ENCODE results near the gene USP17L11.
"Not testable (repeated sequence)": the region's sequence is repeated elsewhere in the genome, so short reads cannot be mapped to it uniquely, and the experiment has no call there.

USP17L11 gene

GRCh38 chr4:9215105-9215504 is at the start of gene USP17L11:
Gene USP17L11 (plus strand): TSS chr4:9215405. CDS start chr4:9215405, 0 bp downstream.
- not testable (repeated sequence) for DNase-seq

GRCh38 chr4:9165990-9166389 is 49.2 kb upstream of the USP17L11 start:
- not testable (repeated sequence) for DNase-seq

DNA sequence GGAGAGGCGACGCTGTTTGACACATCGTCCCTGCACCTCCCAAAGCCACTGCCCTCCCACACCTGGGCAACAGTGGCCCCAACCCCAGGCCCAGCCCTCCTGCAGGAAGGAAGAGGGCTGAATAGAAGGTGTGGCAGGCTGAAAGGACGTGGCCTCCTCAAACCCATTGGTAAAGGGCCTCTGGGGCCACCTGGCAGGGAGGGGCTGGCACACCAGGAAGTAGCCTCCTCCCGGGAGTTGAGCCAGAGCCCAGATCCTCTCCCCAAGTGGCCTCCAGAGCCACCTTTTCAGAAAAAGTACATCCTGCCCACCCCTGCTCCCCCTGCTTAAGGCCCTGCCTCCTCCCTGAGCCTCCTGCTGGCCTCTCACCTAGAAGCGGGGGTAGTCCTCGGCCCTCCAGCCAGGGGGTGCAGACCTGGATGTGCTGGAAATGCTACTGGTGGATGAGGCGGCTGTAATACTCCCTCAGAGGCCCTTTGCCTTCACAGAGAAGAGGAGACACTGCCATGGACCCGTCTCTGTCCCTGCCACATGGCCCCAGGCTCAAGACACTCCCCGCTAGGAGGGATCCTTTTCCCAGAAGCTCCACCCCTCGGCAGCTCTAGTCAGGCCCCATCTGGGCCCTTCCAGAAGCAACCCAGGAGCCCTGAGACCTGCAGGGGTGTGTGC is 45.3 kb upstream of the USP17L11 start, which contains the start of gene FAM90A26:
Gene FAM90A26, plus strand, starts transcription at position 619 of the 669 bp plus-strand sequence. CDS start 2,764 bp downstream, outside the sequence.
- DNase-seq: not testable (repeated sequence)

GRCh38 chr4:9210357-9210756 is 4.8 kb upstream of the USP17L11 start, which contains the start of gene USP17L10:
Gene USP17L10 (plus strand): TSS chr4:9210657. CDS start chr4:9210657, 0 bp downstream.
- not testable (repeated sequence) for DNase-seq

DNA sequence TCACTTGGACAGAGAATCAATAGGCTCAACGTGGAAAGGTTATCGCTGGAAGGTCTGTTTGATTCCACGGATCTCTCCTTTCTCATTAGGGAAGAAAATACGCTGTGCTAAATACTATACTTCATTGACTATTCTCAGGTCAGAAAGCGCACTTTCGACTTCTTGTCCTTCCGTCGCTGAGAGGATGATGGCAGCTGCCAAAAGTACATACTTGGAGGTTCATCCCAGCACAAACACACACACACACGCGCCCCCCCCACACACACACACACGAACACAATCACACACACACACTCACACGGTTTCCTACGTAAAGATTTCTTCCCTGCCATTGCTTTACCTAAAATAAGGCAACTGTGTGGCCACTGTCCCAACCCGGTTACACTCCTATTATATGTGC is 504 bp upstream of the USP17L11 start:
- DNase-seq: not testable (repeated sequence)

DNA sequence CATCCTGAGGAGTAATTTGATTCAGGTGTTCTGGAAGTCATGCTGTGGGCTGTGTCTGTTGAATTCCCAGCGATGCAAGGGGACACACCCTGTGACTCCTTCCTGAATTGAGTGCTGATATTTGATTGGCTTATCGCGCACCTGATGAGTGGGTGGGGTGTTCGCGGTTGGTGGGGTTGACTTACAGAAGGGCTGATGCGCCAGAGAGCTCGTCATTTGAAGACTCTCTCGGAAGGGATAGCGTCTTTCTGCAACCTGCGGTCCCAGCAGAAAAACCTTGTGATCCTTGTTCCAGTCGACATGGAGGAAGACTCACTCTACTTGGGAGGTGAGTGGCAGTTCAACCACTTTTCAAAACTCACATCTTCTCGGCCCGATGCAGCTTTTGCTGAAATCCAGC is 4.6 kb downstream of the USP17L11 start, which contains the start of gene USP17L12:
Gene USP17L12, plus strand, starts transcription at position 301 of the 400 bp plus-strand sequence. Its CDS starts 0 bp downstream, at position 301.
- not testable (repeated sequence) for DNase-seq

- DNase-seq: not testable (repeated sequence)
Measured at GRCh38 chr4:9224596-9224995, 9.4 kb downstream of the USP17L11 start, which contains the start of gene USP17L13. Gene USP17L13 (plus strand): TSS chr4:9224896. CDS start chr4:9224896, 0 bp downstream.

DNA sequence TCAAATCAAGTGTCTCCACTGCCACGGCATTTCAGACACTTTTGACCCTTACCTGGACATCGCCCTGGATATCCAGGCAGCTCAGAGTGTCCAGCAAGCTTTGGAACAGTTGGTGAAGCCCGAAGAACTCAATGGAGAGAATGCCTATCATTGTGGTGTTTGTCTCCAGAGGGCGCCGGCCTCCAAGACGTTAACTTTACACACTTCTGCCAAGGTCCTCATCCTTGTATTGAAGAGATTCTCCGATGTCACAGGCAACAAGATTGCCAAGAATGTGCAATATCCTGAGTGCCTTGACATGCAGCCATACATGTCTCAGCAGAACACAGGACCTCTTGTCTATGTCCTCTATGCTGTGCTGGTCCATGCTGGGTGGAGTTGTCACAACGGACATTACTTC is 15.0 kb downstream of the USP17L11 start:
- DNase-seq: not testable (repeated sequence)

- not testable (repeated sequence) for DNase-seq
Measured at GRCh38 chr4:9234085-9234484, 18.9 kb downstream of the USP17L11 start, which contains the start of gene USP17L15. Gene USP17L15 (plus strand): TSS chr4:9234385. CDS start chr4:9234385, 0 bp downstream.

DNA sequence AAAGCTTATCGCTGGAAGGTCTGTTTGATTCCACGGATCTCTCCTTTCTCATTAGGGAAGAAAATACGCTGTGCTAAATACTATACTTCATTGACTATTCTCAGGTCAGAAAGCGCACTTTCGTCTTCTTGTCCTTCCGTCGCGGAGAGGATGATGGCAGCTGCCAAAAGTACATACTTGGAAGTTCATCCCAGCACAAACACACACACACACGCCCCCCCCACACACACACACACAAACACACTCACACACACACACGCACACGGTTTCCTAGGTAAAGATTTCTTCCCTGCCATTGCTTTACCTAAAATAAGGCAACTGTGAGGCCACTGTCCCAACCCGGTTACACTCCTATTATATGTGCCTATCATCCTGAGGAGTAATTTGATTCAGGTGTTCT is 23.3 kb downstream of the USP17L11 start:
- not testable (repeated sequence) for DNase-seq

GRCh38 chr4:9243579-9243978 is 28.4 kb downstream of the USP17L11 start, which contains the start of gene USP17L17:
Gene USP17L17 (plus strand): TSS chr4:9243879. CDS start chr4:9243879, 0 bp downstream.
- DNase-seq: not testable (repeated sequence)

- DNase-seq: not testable (repeated sequence)
Measured at GRCh38 chr4:9247953-9248680, 32.9 kb downstream of the USP17L11 start, which contains the start of gene USP17L18. Gene USP17L18 (plus strand): TSS chr4:9248630. CDS start chr4:9248630, 0 bp downstream.

DNA sequence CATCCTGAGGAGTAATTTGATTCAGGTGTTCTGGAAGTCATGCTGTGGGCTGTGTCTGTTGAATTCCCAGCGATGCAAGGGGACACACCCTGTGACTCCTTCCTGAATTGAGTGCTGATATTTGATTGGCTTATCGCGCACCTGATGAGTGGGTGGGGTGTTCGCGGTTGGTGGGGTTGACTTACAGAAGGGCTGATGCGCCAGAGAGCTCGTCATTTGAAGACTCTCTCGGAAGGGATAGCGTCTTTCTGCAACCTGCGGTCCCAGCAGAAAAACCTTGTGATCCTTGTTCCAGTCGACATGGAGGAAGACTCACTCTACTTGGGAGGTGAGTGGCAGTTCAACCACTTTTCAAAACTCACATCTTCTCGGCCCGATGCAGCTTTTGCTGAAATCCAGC is 37.9 kb downstream of the USP17L11 start, which contains the start of gene USP17L19:
Gene USP17L19, plus strand, starts transcription at position 301 of the 400 bp plus-strand sequence. Its CDS starts 0 bp downstream, at position 301.
- not testable (repeated sequence) for DNase-seq

- not testable (repeated sequence) for DNase-seq
Measured at GRCh38 chr4:9257824-9258223, 42.6 kb downstream of the USP17L11 start, which contains the start of gene USP17L20. Gene USP17L20 (plus strand): TSS chr4:9258124. CDS start chr4:9258124, 0 bp downstream.

- not testable (repeated sequence) for DNase-seq
Measured at GRCh38 chr4:9262572-9262971, 47.4 kb downstream of the USP17L11 start, which contains the start of gene USP17L21. Gene USP17L21 (plus strand): TSS chr4:9262872. CDS start chr4:9262872, 0 bp downstream.
